ENCODE results near the gene SIRPB2.
A peak's percentile ranks its signal among the peaks of the same experiment; 100 is the strongest.

Gene SIRPB2

GRCh38 chr20:1469925-1470571 is 21.2 kb downstream of the SIRPB2 start:
- peak; percentile 82 for DNase-seq

DNA sequence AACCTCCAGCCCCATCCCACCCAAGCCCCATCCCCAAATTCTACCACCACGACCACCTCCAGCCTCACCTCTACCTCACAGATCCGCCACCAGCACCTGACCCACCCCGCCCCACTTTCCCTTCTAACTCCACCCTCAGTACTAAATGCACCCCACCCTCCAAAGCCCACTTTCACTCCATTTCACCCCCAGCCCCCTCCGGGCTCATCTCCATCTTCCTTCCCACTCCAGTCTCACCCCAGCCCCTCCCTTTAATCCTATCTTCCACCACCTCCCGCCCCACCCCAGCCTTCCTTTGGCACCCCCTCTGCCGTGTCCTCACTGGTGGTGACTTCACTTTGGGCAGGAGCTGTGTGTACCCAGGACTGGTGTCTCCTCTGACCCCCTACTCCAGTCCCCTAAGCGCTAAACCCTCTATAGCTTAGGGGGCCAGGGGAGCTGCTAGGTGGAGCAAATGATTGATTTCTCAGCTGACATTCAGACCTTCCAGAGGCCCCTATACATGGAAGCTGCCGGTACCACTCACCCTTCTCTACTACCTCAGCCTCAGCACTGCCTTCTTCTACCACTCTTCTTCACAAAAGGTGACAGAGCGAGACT is 21.8 kb downstream of the SIRPB2 start:
- no peak for DNase-seq

- no peak for DNase-seq
Measured at GRCh38 chr20:1468117-1468624, 23.0 kb downstream of the SIRPB2 start.

DNA sequence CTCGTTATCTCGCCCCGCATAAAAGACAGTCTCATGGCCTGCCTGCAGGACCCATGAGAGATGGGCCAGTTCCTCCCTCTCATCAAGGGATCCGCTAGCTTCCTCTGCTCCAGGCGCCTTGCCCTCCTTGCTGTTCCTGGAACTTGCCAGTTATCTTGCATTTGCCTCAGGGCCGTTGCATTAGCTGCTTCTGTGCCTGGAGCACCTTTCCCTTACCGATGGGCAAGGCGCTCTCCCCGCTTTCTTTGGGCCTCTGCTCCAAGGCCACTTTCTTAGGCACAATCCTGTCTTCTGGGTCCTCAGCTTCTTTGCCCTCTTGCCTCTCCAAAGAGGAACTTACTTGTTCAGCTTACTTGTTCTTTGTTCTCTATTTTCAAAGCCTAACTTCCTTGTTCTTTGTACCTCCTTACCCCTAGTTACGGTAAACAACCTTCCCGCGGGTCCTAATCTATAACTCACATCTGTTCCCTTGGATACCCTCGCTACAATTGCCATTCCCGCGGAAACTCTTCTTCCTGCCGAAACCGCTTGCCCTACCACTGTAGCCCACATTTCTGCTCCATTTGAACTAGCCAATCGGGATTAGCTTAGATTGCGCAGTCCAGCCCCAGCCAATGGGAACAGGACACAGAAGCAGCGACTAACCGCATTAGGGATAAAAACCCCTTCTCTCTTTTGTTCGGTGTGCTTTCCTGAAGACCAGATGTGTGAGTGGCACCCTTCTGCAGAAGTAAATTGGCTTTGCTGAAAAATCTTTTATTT is 23.7 kb downstream of the SIRPB2 start:
- DNase-seq = no peak

GRCh38 chr20:1467082-1467354 is 24.2 kb downstream of the SIRPB2 start:
- DNase-seq = no peak

- peak; percentile 81 for DNase-seq
Measured at GRCh38 chr20:1466211-1467081, 24.8 kb downstream of the SIRPB2 start, which contains the start of gene NSFL1C. Gene NSFL1C (minus strand): TSS chr20:1466849. CDS start chr20:1466824, 25 bp downstream.

- no peak for DNase-seq
Measured at GRCh38 chr20:1465470-1466210, 25.6 kb downstream of the SIRPB2 start.

GRCh38 chr20:1463971-1464570 is 27.1 kb downstream of the SIRPB2 start:
- DNase-seq = no peak

GRCh38 chr20:1462834-1463233 is 28.4 kb downstream of the SIRPB2 start:
- no peak for DNase-seq

GRCh38 chr20:1462001-1462400 is 29.2 kb downstream of the SIRPB2 start:
- DNase-seq = no peak

- no peak for DNase-seq
Measured at GRCh38 chr20:1460275-1460674, 30.9 kb downstream of the SIRPB2 start.

DNA sequence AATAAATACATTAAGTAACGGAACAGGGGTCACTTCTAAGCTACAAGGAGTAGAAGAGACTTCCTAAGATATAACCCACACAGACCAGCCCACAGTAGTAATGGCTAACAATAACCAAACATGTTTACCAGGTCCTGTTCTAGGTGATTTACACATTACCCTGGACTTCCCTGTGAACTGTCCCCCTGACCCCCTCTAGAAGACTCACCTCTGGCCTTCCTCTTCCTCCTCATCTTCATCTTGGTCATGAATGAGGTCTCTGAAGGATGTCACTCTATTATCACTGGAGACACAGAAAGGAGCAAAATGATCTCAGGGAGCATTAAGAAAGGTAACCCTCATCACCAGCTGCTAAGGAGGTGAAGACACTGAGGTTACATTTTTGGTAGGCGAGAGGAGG is 33.2 kb downstream of the SIRPB2 start:
- DNase-seq = no peak

DNA sequence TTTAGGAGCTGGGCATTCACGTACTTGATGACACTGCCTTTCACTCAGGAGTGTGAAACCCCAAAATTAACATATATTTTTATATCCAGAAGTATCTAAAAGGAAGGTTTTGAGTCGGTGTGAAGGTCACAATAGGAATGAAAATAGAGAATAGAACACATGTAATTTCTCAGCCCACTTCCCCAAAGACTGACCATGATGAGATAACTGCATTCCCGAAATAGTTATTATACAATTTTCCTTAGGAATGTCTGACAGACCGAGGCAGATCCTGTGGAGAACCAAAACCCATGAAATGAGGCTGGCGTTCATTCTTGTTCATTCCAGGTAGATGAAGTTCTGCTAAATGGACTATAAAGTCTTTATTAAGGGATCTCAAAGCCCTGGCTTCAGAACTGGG is 34.9 kb downstream of the SIRPB2 start:
- no peak for DNase-seq

DNA sequence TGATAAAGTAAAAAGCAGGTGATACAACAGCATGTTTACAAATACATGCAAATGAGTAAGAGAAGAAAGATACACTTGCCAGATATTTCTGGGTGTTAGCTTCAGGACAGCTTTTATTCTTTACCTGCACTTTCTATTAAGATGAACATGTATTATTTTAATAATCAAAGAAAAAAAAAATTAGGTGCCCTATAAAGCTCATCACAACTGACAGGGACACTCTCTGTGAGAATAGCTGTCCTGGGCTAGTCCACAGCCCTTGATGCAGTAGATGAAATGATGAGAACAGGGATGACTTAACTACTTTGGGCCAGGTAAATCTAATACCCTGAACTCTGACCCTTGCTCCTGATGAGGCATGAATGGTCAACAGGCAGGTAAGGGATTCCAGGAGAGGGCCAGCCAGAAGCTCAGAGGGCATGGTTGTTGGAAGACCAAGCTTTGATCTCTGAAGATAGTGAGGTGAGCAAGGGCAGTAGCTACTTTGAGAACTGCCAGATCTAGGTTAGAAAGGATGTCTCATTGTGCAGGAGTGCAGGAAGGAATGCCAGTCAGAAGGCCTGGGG is 40.2 kb downstream of the SIRPB2 start:
- no peak for DNase-seq

GRCh38 chr20:1449370-1449769 is 41.9 kb downstream of the SIRPB2 start:
- no peak for DNase-seq

GRCh38 chr20:1448081-1448620 is 43.1 kb downstream of the SIRPB2 start:
- DNase-seq = no peak

DNA sequence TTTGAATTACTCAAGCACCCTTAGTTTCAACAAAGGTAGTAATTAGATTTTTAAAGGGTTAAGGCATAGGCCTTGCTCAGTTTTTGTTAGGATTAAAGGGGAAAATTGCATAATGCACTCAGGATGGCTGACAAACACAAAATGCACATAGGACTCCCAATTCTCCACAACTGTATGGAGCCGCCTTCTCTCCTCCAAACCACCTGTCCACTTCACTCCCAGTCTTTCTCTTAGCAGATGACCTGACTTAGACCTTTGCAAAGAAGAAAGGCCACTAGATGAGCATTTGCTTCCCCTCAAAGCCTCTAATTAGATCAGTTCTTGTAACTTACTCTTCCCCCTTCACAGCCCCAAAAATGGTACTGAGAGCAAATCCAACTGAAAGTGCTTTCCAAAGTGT is 44.7 kb downstream of the SIRPB2 start:
- no peak for DNase-seq

GRCh38 chr20:1443085-1443484 is 48.1 kb downstream of the SIRPB2 start:
- DNase-seq = no peak

DNA sequence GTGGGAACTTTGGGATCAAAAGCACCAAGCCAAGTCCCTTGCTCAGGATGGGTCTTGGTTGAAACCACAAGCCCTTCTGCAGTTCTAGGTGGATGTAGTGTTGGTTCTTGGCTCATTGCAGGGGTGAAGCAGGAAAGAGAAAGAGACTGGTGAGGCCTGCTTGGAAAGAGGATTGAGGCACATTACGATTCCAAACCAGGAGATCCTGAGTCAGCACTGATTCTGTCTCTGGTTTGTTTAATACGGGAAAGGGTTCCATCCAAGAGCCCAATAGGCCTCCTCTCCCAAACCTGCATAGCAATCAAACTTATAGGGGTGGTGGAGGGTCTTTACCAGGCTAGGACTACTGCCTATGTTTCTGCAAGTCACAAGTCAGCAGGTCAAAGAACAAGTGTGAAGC is 48.9 kb downstream of the SIRPB2 start:
- DNase-seq = no peak

GRCh38 chr20:1441133-1441532 is 50.1 kb downstream of the SIRPB2 start:
- DNase-seq = no peak

GRCh38 chr20:1440024-1440423 is 51.2 kb downstream of the SIRPB2 start:
- no peak for DNase-seq
